Prostate gland (tissue), 2 donors: Measurements from ENCODE around the gene INSR.

Experiments
- POLR2A ChIP-seq: fragments of 450-650 bp; IDR thresholded peaks from one replicate; pipeline ENCODE4 v1.6.1; 2016; ENCODE audit warnings: antibody characterized with exemption, mild to moderate bottlenecking
- TF ChIP-seq, protein P1 (sequence below), 4 experiments: fragments of 200-600 bp in 2 of 4; fragments of 450-650 bp in 2 of 4; sonication (generic) in 2 of 4; IDR thresholded peaks; 1 replicate in 3 of 4; 2 replicates in 1 of 4; pipeline ENCODE4 v1.5.1; 2016 to 2019; ENCODE audit warnings: antibody characterized with exemption in 4 of 4, mild to moderate bottlenecking in 2 of 4, moderate library complexity in 2 of 4

DNA sequence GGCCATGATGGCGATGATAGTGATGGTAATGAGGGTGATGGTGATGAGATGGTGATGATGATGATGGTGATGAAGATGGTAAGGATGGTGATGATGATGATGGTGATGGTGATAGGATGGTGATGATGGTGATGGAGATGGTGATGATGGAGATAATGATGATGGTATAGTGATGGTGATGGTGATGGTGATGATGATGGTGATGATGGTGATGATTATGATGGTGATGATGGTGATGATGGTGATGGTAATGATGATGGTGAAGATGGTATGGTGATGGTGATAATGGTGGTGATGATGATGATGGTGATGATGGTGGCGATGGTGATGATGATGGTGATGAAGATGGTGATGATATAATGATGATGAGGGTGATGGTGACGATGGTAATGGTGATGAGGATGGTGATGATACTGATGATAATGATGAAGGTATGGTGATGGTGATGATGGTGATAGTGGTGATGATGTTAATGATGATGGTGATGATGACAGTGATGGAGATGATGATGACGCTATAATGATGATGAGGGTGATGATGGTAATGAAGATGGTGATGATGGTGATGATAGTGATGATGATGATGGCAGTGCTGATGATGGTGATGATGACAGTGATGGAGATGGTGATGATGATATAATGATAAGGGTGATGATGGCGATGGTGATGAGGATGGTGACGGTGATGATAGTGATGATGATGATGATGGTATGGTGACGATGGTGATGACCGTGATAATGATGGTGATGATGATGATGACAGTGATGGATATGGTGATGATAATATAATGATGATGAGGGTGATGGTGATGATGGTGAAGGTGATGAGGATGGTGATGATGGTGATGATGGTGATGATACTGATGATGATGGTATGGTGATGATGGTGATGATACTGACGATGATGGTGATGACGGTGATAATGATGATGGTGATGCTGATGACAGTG lies 187.2 kb downstream of the INSR start:
- TF ChIP-seq POLR2A, result no peak
- TF ChIP-seq, protein P1, sequence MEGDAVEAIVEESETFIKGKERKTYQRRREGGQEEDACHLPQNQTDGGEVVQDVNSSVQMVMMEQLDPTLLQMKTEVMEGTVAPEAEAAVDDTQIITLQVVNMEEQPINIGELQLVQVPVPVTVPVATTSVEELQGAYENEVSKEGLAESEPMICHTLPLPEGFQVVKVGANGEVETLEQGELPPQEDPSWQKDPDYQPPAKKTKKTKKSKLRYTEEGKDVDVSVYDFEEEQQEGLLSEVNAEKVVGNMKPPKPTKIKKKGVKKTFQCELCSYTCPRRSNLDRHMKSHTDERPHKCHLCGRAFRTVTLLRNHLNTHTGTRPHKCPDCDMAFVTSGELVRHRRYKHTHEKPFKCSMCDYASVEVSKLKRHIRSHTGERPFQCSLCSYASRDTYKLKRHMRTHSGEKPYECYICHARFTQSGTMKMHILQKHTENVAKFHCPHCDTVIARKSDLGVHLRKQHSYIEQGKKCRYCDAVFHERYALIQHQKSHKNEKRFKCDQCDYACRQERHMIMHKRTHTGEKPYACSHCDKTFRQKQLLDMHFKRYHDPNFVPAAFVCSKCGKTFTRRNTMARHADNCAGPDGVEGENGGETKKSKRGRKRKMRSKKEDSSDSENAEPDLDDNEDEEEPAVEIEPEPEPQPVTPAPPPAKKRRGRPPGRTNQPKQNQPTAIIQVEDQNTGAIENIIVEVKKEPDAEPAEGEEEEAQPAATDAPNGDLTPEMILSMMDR (IDR thresholded peaks at IDR 0.05), result no peak
